Epithelial cell of esophagus (primary cell): Measurements from ENCODE around the gene OLFML2A.
A peak's percentile ranks its signal among the peaks of the same experiment; 100 is the strongest.

Experiments used
- DNase-seq: peaks from one replicate; pipeline ENCODE4 v3.0.0; 2010; ENCODE audit warnings: low read depth
- H3K4me3 ChIP-seq: 2 replicates; pipeline ENCODE4 v1.5.1; 2011; ENCODE audit warnings: mild to moderate bottlenecking, low read length, control low read depth
- CTCF ChIP-seq: IDR thresholded peaks from 2 replicates; pipeline ENCODE4 v1.5.1; 2011; ENCODE audit warnings: low read depth, mild to moderate bottlenecking, low read length, control low read depth, inconsistent platforms; ENCODE audit not compliant: insufficient read depth; ENCODE audit errors: missing control alignments

Gene OLFML2A

GRCh38 chr9:124766815-124767554 lies 9.9 kb upstream of the OLFML2A start:
- no peak for DNase-seq
- no peak overlapping the region for H3K4me3 ChIP-seq
- peak; percentile 28 for TF ChIP-seq CTCF

GRCh38 chr9:124767821-124768220 lies 9.1 kb upstream of the OLFML2A start:
- no peak for DNase-seq
- H3K4me3 ChIP-seq: no peak overlapping the region
- no peak for TF ChIP-seq CTCF

GRCh38 chr9:124768334-124768733 lies 8.6 kb upstream of the OLFML2A start:
- DNase-seq: no peak

GRCh38 chr9:124768750-124769548 lies 8.0 kb upstream of the OLFML2A start:
- DNase-seq: no peak
- peak overlapping the region; percentile 70 for H3K4me3 ChIP-seq

More at GRCh38 chr9:124768334-124768733, 8.6 kb upstream of the OLFML2A start:
- no peak for TF ChIP-seq CTCF
- H3K4me3 ChIP-seq: no peak overlapping the region

GRCh38 chr9:124769549-124770358 lies 7.2 kb upstream of the OLFML2A start:
- H3K4me3 ChIP-seq: peak overlapping the region; percentile 70
- no peak for TF ChIP-seq CTCF
- no peak for DNase-seq

More at GRCh38 chr9:124768750-124769548, 8.0 kb upstream of the OLFML2A start:
- no peak for TF ChIP-seq CTCF

- TF ChIP-seq CTCF: no peak
- peak overlapping the region; percentile 70 for H3K4me3 ChIP-seq
- DNase-seq: no peak
Observed at GRCh38 chr9:124770359-124771020, 6.4 kb upstream of the OLFML2A start.
